HG02852 (cell line): Measurements from ENCODE around the gene SLC1A2.

ENCODE experiments used
- ATAC-seq: cut with Tn5 transposase; IDR thresholded peaks from one replicate; pipeline ENCODE4 v1.9.1; 2021; ENCODE audit warnings: mild to moderate bottlenecking, moderate library complexity; ENCODE audit not compliant: unreplicated experiment

Gene SLC1A2

DNA sequence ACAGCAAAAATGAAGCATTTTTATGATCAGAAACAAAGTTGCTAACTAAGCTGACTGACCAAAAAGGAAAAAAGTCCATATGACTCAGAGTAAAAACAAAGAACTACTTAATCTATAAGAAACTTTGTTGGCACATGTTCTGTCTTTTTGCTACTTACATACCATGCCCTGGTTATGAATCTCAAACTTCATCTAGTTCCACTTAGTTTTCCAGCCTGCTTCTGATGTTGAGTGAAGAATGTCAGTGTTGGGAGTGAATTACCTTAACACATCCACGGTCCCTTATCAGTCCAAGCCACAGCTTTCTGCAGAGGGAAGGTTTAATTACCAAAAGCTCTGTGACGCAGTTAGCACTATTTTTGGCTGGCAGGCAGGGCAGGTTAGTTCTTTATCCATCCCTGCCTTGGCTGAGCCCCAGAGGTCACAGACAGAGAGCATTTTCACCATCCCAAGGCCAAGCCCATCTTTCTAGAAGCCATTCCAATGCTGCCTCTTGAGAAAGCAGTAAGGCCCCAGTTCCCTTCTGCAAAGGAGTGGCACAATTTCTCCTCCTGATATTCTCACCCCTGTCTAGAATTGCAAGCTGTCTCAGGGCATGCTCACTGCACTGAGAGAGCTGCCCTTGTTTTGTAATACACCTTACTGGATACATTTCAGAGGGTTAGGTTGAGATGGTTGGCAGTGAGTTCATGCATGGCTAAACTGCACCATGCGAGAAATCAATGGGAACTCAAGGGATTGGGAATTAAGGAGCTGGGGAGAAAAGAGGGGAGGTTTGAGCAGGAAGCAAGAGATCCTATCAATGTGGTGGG lies 67.1 kb downstream of the SLC1A2 start:
- no peak for ATAC-seq

DNA sequence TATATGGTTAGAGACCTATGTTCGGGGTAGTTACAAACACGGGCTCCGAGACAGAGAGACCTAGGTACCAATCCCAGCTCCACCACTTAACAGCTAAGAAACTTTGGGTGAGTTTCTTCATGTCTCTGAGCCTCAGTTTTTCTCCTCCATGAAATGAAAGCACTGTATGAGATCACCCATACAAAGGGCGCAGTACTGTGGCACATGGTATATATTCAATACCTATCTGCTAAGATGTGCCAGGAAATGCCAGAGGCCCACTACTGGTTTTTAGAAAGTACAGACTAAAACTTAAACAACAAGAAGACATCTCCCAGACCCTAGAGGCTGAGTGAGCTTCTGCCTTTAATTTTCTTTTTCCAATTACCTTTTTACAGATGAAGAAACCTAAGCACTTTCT lies 69.5 kb downstream of the SLC1A2 start:
- no peak for ATAC-seq

DNA sequence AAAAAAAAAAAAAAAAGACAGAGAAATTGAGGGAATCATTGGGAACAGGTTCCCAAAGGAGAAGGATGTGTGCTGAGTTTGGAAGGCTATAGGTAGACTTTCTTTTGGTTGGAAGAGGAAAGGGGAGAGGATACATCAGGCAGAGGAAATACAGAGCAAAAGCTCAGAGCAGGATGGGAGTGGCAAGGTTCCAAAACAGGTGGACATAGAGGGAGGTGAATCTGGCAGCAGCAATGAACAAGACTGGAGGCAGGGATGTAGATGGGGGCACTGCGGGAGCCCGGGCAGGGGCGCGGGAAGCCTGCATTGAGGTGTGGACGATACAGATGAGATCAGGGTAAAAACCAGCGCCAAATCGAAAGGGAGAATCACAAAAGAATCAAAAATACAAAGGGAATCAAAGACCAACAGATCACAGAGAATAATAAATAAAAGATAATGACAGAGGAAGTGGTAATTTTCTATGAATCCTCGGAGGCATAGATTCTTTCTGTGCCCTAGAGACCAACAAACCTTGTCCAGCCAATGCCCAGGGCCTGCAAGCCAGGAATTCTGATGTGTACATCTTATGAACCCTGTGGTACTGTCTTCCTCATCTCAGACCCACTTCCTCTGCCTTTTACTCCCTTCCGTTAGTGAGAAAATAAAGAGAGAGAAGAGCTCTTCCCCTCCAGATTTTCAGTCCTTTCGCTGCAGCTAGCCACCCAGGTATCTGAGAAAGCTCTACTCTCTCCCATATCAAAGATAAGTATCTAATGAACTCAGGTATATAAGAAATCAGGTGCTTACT lies 70.3 kb downstream of the SLC1A2 start:
- no peak for ATAC-seq

DNA sequence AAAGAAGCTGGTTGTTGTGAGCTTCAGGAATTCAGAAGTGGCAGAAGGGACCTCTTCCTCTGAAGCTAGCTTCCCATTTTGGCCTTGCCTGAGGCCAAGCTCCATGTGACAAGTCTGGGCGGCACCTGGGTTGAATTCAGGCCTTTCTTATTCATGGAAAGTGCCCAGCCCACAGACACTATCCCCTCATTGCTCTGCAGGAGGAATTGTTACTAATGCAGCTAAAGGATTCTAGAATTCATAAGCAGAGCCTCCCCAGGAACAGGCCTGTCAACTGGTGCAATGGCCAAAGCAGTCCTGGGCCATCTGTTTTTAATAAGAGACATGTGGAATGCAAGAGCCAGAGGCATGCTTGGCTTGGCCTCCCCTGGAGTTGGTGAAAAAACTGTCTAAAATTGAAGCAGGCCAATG lies 71.4 kb downstream of the SLC1A2 start:
- no peak for ATAC-seq

DNA sequence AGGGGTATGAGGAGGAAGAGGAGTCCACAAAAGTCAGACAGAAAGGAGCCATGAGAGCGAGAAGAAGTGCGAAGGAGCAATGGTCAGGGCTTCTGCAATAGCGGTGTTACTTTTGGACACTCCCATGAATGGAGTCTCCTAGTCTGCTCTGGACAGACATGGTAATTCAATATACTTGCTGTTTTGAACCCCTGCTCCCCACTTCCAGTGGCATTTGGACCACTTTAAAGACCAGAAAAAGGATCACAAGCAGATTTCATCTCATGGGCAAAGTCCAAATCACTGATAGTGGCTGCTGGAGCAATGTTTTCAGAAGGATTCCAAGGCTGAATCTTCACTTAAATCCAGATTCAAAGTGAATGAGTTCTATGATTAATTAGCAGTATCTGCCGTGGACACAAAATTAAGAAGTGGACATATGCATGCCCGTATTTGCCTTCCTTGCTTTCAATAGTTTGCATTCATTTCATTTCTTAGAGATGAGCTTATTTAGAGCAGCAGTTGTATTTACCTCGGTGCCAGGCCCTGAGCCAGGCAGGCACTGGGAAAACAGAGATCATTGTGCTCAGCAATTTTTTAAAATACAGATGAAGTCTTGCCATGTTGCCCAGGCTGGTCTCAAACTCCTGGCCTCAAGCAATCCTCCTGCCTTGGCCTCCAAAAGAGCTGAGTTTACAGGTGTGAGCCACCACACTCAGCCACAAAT lies 72.0 kb downstream of the SLC1A2 start:
- ATAC-seq, result no peak

DNA sequence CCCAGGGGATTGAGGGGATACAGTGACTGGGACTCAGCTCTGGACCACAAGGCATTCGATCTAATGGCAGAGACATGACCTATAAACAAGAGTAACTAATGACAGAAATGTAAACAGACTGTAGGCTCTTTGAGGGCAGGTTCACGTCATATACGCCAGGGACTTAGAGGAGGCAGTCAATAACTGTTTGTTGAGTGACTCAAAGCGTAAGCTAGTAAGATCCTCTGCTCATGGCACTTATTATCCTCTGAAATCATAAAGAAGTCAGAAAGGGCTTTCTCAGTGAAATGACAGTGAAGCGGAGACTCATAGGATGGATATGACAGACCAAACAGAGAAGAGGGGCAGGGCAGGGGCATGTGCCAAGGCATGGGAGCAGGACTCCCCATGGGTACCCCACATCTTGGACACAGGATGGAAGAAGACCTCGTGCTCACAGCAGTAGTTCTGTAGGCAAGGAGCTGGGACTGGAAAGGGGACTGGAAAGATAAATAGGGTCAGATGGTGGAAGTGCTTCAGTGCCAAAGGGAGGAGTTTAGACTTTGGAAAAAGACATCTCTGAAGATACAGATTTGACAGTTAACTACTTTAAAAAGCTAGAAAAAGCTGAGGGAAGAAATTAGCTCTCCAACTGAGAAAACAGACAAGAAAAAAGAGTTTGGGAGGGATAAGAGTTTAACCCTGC lies 72.7 kb downstream of the SLC1A2 start:
- ATAC-seq, result no peak

DNA sequence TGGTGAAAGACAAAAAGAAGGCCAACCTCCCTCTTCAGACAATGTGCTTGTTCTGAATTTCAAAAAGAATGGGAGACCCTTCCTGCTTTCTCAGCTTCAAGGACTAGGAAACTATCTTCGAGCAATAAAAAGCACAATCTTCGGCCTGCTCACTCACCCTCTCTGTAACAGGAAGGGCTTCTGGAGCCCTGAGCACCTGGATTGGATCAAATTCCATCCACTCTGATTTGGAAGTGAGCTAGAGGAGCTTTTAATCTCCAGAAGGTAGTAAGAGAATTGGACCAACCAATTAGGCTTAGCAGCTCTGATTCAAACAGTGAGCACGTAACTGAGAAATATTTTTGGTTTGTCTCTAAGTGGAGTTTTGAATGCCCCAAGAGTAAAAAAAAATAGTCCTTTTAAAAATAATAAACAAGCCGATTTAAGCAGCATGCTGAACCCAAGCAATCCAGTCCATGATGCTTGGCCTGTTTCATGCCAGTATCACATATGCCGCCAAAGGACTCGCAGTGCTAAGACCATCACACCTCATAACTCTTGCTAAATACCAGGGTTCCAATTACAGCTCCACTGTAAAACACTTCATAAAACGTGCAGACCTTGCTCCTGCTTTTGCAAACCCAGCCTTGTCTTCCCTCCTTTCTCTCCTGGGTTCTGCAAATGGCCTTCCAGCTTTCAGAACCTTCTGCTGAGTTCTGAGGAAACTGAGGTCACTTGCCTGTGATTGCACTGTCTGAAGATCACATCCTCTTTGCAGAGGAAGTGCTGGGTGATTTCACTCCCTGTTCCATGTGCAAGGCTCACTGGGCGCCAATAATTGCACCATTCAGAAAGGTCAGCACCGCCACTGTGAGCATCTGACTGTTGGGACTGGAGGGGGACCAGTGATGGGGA lies 74.4 kb downstream of the SLC1A2 start:
- ATAC-seq, result peak; percentile 46

DNA sequence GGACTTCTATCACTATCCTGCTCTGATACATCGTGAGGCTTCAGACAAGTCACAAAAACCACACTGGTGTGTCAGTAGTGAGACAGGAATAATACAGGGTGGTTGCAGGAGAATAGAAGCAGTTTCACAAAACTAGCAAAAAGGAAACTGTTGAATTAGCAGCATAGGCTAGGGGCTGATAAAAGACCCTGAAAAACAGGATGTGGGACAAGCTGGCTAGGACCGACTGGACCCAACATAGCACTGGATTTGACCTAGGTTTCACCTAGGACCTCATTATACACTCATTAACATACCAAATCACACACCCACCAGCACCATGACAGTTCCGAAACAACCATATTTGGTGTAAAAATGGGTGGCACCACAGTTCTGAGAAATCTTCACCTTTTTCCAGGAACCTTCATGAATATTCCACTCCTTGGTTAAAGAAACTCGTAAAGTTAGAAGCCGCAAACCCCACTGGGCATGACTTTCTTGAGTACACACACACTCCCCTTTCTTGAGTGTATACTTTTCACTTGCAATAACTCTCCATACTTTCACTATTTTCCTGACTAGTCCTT lies 76.2 kb downstream of the SLC1A2 start:
- peak; percentile 85 for ATAC-seq

DNA sequence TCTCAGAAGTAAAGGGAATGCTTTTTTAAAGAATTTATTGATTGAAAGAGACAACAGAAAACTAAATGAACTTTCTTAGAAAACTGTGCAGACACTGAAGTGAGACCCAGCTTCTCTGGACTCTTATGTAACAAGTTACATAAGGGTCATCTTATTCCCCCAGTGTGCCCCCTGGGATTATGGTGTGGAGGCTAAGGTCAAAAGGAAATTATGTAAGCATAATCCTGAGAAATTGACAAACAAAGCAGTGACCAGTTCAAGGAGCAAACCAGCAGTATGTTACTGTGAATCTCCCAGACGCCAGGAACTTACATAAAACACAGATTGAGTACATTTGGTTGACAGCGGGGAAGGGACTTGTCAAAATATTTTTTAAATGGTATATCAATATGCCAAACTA lies 78.6 kb downstream of the SLC1A2 start:
- no peak for ATAC-seq

DNA sequence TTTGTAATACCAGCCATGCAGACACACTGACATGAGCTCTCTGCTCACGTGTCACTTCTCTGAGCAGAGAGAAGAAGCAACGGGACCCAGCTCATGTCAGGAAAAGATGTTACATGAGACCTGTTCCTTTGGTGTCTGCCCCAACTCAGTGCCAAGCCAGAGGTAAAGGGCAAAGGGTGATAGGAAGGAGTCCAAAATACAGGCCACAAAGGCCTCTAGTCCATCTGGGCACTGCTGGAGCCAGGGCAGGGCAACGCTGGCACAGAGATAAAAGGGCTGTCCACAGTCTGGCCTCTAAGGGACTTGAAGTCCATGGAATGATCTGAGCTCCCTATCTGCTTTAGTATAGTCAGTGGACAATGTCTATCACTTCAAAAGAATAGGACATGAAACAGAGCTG lies 79.3 kb downstream of the SLC1A2 start:
- ATAC-seq, result no peak

DNA sequence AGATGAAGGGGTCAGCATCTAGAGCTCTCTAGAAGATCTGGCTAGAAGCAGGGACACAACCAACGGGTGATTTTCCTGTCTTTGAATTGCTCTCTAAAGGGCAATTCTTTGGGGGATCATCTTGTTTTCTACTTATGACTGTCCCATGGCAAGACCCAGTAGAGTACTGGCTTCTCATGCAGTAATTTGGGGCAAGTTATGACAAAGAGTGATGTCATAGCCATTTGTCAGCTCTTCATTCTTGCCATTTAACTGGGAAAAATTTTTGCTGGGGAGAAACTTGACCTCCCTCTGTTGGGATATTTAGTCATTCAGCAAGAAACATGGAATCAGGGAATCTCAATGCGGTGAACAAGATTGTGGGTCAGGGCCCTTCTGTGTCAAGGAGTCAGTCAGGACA lies 80.4 kb downstream of the SLC1A2 start:
- no peak for ATAC-seq

DNA sequence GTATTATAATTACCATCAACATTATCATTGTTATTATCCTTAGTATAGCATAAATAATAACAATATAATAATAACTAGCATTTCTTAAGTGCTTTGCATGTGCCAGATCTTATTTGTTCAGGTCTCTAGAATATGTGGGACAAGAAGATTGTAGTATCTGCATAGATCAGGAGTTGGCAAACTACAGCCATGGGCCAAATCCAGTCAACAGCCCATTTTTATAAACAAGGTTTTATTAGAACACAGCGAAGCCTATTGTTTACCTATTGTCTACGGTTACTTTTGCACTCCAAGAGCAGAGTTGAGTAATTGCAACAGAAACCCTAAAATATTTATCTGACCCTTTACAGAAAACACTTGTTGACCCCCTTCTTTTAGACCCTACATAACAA lies 81.4 kb downstream of the SLC1A2 start:
- ATAC-seq, result no peak

DNA sequence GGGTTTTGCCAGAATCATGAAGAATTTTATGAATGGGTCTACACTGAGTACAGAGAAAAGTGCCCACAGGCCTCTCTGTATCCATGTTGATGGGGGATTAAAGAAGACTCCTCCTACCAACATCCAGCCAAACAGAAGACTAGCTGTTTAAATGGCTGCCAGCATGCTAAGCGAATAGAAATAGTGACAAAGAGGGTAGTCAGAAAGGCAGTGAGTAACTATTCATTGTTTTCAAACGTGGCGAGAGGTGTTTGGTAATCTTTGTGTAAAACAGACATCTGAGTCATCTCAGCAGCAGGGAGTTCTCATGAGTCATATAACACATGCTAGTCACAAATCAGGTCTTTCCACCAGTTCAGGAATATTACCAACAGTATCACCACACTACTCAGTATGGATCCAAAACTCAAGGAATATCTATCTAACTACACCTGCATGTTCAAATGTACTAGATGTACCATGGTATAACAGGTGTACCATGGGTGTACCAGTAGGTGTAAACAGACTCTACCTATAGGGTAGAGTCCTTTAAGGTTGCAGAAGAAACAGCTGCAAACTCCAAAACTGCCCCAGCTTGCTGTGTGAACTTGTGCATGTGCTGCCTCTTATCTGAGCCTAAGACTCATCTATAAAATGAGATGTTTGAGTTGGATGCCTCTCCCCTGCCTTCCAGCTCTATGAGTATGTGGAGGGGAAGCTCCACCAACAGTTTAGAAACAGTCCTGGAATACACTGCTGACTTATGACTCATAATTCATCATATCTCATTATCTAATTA lies 82.0 kb downstream of the SLC1A2 start:
- ATAC-seq, result no peak

DNA sequence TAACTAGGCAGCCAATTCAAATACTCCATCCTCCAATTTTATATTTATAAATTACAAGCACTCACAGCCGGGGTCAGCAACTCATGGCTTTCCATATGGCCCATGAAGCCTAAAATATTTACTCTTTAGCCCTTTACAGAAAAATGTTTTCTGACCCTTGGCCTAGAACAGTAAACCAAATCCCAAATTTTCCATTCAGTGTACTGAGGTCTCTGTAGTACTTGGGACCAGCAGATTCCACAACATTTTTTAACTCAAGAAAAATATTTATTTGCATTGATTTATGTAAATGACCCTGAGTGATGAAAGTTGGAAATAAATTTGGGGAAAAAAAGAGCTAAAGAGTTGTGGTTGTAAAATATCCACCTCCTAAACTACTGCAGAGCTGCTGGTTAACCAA lies 82.6 kb downstream of the SLC1A2 start:
- no peak for ATAC-seq

DNA sequence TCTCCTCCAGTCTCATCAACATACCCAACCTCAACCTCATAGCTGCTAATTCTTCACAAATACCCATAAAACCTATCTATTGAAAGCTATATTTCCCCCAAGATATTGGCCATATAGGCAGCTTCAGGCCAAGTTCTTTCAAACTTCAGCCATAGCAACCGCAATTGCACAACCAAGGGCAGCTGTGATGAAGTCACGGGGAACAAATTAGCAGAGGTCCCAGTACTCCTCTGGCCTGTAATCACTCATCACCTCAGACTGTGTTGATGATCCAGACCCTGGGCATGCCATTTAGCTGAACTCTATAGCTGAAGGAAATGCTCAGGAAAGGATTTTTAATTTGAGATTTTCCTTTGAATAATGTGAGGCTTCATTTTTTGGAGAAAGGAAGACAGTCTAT lies 84.1 kb downstream of the SLC1A2 start:
- no peak for ATAC-seq

DNA sequence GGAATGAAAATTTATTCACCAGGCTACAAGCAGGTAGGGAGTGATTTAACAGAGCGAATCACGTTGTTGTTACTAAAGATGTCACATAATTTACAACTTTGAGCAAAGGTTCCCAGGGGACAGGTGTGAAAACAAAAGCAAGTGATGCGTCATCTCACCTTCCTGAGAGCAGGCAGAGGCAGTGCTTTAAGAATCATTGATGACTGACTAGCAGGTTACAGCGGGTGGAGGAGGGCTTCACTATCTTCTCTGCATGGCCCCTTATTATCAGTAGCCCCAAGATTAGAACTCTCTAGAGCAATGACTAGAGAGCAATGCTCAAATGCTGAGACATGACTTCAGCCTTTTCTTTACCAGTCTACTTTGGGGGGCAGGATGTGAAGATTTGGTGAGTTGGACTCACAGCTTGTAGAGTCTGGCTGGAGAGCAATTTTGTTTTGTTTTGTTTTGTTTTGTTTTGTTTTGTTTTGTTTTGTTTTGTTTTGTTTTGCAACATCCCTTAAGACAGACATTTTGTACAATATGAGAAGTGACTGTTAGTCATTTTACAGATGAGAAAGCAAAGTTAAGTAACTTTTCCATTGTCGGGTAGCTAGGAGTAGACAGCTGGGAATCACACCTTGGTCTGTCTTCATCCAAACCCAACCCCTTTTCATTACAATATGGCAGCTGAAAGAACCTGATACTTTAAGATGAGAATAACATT lies 84.8 kb downstream of the SLC1A2 start:
- ATAC-seq, result peak; percentile 46

DNA sequence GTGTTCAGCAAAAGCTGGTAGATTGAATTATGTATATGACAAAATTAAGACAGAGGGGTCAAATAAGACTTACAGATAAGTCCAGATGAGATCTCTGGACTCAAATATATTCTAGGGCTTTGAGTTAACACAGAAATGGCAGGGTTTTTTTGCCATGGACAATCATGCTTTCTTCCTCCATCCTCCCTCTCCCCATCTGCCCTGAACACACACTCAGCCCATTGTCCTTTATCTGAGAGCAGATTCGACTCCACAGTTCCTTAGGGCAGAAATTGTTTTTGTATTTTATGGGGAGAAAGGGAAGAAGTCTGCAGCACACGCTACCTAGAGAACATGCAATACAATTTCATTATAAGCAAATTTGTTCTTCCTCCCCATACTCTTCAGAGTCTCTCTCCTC lies 86.8 kb downstream of the SLC1A2 start:
- no peak for ATAC-seq

DNA sequence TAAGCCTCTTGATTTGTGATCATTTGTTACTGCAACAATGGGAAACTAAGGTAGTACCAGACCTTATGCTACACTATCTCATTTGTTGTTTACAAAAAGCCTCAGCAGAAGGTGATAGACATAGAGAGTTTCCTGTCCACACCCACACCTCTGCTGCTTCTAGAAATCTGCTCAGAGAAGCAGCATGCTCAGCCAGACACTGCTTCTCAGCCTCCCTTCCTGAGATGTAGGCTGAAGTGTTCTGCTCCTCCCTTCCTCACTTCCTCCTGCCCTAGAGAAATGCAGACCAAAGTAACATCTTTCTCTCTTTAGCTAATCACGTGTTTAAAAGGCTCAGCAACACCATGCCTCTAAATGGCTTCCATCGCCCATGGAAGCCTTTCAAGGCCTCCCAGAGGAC lies 88.4 kb downstream of the SLC1A2 start:
- peak; percentile 83 for ATAC-seq
